GM21515 (cell line): ENCODE results near the gene LRRC27.

Experiments used
- ATAC-seq: cut with Tn5 transposase; IDR thresholded peaks from one replicate; pipeline ENCODE4 v1.9.1; 2021; ENCODE audit not compliant: unreplicated experiment

Gene LRRC27

DNA sequence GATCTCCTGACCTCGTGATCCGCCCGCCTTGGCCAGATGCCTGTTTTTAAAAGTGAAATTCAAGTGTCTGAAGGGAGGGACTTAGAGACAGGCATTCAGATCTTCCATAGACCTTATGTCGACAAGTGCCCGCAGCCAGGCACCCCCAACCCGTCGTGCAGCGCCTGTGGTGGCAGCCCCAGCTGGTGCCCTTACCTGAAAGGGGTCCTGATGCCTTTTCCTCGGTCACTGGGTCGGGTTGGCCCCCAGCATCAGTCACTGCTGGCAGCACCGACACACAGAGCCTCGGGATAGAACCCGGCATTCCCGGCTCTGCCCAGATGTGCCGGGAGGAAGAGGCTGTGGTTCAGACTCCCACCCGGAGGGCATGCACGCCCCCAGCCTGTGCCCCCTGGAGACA lies 23.3 kb downstream of the LRRC27 start:
- no peak for ATAC-seq

DNA sequence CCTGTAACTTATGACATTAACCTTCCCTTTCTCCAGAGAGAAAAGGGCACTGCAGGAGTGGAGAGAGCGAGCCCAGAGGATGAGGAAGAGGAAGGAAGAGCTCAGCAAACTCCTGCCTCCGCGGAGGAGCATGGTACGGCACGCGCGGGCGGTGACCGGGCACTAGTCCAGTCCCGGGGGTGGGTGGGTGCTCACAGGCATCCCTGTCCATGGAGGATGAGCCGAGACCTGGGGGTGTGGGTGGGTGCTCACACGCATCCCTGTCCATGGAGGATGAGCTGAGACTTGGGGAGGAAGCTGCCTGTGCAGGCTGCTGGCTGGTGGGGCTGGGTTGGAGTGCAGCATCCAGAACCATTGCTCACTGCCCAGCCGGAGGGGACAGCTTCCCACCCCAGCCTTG lies 23.8 kb downstream of the LRRC27 start:
- ATAC-seq = no peak

DNA sequence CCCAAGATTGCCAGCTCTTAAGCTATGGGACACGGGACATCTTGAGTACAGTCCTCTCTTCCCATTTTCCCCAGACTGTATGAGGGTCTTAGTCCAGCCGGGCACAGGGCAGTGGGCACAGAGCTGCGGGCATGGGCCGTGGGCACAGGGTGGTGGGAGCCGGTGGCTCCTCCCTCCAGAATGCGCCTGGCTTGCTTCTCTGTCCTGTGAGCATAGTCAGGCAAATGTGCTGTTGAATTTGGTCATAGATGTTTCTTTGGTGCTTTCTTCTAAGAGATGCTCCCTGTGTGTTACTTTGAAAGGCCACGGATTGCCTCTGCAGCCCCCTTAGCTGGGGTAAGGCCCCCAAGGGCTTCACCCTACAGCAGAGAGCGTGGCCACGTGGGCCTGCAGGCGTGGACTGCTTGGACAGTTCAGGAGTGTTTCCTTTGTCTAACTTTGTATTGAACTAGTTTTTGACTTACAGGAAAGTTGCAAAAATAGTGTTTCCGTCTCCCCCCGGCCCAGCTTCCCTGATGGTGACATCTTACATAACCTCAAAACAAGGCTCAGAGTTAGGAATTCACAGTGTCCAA lies 24.7 kb downstream of the LRRC27 start:
- ATAC-seq = no peak

DNA sequence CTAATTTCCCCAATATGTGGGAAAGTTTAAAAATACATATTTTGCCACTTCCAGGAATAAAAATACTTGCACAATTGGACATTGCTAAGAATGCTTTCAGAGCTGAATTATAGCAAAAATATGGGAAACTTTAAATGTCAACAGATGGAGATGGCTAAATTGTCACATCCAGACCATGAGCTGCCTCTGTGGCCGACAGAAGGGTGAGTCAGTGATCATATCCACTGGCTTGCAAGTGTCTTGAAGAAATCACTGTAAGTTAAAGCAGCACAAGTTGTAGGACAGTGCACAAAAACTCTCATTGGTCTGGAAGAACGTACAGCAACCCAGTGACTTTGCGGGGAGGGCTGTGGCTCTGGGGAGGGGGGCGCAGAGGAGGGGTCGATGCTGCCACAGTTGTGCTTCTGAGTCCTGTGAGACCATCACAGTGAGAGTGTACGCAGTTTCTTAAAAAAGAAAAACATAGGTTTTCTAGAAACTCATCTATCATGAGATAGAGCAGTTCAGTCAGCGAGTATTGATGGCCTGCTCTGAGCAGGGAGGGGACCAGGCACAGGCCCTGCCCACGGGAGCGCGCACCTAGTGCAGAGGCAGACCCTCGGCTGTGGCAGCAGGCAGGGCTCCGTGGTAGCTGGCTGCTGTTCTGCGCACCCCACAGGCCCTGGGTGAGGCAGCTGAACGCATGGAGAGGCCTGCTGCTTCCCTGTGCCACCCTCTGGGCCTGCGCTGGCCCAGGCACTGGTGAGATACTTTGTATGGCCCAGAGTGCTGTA lies 25.5 kb downstream of the LRRC27 start:
- no peak for ATAC-seq

DNA sequence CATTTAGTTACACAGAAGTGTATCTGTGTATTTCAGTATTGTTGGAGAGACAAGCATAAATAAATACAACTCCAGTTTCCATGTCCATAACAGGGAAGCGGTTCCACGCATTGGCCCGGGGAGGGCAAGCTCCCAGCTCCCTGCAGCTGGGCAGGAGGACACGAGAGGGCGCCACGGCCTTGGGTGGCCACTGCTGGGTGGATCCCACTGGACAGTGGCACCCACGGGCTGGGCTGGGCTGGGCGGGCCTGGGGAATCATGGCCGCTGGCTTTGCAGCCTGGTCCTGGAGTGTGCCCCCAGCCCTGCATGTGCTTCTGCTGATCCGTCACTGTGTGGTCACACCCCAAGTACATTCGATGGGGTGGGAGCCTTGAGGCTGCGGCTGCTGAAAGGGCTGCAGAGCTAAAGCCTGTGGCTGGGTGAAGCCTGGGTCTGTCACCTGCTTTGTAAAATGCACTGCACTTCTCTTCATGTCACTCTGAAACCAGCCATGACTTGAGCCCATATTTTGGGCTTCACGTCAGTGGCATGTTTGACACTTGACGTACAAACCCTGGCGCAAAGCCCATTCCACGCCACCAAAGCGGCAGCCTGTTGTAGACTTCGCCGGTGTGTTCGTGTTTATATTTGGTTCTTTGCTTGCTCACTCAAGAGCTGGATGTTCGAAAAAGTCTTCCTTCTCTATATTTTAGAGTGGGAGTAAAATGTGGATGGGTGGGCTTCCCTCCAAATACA lies 27.5 kb downstream of the LRRC27 start:
- ATAC-seq = no peak

DNA sequence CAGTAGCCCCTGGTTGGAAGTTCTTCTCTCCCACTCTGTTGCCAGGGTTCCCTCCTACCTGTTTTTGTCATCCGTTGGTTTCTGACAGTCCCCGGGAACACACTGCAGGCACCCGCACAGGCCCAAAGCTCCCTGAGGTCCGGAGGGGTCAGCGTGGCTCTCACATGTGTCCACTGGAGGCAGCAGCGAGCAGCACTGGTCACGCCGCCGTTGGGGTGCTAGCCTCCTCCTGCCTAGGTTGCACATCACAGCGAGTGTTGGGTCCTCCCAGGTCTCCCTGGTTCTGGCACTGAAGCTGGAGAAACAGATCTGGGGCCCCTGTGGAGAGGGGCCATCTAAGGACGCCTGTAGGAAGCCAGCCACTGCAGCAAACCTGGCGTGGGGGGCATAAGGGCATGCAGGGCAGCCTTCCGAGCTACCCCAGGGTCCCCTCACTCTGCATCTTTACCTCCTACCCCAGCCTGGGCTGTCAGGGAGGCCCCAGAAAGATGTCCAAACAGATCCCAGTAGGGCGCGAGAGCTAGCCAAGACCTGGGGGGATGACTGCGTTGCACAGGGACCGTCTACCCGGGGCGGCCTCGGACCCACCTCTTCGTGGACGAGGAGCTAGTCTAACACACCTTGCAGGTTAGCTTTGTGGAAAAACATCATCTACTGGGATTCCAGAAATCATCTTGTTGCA lies 28.9 kb downstream of the LRRC27 start:
- no peak for ATAC-seq

DNA sequence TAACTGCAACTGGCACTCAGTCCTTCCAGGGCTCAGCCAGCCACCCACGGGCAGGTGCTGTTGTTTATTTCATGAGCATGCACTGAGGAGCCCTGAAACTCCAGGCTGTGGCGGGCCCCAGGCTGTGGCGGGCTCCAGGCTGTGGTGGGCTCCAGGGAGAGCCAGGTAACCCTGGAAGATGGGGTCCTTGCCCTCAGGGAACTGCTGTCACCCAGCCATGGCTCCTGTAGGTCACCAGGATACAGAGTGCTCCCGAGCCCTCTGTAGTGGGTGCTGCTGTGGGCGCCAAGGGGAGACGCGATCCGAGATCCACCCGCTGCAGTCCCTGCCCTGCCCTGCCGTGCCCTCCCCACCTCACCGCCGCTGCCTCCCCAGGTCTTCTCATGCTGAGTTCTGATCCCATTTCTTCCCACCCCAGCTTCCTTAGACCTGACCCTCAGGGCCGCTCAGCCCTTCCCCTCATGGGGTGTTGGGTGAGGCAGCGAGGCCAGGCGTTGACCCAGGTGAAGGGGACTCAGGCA lies 29.6 kb downstream of the LRRC27 start:
- ATAC-seq = no peak

DNA sequence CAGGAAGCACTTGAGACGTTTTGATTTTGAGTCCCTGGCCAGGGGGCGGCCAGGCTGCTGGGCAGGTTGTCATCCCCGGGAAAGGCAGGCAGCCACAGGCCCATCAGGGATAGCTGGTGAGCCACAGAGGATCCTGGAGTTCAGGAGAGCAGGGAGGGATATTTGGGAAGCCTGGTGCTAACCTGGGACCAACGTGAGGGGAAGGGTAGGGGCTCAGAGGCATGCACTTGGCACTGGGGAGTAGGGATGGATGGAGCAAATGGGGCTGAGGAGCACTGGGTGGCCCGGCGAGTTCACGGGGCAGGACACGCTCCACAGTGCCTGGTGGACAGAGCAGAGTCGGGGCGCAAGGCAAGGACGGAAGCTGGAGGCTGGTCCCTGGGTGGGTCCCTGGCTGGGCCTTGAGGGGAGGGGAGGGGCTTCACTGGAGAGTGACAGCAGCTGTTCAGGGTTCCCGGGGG lies 30.2 kb downstream of the LRRC27 start:
- ATAC-seq = no peak

DNA sequence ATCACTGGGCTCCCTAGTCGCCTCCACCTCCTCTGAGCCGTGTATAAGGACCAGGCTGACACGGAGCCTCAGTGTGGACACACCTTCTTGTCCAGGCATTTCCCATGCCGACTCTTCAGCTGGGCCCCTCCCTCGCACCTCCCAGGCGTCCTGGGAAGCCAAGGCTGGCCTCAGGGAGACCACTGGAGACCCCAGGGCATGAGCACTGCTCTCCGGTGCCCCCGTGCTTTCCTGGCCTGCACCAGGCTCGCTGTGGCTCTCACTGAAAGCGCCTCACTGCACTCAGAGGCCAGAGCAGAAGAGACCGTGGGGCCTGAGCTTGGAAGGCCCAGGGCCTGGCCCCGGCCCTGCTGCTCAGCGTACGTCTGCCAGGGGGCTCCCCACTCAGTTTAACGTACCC lies 31.4 kb downstream of the LRRC27 start:
- no peak for ATAC-seq

DNA sequence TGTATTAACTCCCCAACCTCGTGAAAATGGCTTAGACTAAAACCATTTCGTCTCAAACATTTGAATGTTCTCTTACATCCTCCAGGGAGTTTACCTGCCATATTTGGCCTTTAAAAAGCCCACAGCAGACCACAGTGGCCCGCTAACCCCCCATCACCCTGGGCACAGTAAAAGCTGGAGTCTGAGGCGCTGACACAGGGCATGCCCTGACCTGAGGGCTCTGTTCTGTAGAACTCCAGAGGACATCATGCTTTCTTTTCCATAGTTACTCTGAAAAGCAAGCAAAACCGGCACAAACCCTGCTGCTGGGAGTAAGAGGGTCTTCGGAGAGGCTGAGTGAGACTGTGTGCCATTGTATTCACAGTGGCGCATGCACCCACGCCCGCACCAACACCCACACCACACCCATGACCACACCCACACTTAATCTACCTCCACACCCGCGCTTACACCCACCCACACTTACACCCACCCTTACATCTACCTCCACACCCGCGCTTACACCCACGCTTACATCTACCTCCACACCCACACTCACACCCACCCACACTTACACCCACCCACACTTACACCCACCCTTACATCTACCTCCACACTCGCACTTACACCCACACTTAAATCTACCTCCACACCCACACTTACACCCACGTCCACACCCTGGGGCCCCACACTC lies 32.1 kb downstream of the LRRC27 start:
- ATAC-seq = peak; percentile 70

DNA sequence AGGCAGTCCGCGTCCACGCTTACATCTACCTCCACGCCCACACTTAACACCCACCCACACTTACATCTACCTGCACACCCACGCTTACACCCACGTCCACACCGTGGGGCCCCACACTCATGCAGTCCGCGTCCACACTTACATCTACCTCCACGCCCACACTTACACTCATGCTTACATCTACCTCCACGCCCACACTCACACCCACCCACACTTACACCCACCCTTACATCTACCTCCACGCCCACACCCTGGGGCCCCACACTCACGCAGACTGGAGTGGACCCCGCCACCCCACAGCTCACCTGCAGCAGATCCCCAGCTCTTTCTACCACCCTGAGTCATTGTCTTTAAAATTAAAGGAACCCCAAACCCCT lies 32.6 kb downstream of the LRRC27 start:
- no peak for ATAC-seq

DNA sequence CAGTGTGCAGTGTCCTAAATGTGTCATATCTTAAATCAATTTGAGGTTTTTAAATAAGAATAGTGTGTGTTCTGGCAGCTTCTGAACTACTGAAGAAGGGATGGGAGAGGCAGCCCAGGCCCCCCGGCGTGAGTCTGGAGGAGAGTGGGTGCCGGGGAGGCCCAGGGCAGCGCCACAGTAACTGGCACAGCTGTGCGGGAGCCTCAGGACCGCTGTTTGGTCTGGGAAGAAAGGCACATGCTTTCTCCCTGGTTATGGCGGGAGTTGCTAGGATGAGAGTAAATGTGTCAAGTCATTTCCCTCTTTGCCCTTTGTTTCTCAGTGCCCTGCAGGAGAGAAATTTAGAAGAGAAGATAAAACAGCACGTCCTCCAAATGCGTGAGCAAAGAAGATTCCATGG lies 33.1 kb downstream of the LRRC27 start:
- no peak for ATAC-seq

DNA sequence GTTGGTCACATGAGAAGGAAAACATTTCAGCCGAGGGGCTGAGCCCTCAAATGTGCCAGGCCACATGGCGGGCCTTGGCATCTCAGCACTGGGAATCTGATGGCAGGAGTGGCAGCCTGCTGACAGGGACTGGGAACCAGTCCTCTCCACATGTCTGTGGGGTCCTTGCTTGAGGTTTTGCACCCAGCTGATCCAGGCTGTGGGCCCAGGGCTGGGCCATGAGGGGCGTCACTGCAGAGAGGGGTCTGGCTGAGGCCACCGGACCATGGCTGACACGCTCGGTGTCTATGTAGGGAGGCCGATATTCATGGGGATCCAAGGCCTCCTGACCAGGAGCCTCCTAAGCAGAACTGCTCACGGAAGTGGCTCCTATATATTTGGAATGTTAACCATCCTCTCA lies 34.0 kb downstream of the LRRC27 start:
- ATAC-seq = no peak

DNA sequence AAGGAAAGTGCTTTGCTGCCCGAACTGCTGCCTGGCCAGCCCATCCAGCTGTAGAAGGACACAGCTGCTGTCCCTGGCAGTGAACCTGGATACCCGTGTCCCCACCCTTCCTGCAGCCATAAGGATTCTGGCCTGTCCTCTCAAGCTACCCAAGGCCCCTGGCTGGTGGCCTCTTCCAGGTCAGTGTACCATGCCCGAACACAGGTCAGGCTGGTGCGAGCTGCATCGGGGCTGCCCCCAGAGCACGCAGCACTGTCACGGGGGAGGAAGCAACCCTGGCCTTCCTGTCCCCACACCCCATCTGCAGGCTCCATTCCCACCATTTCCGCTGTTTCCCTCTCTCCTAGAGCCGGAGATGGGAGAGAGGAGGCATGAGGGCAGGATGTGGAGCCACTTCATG lies 34.5 kb downstream of the LRRC27 start:
- ATAC-seq = no peak

DNA sequence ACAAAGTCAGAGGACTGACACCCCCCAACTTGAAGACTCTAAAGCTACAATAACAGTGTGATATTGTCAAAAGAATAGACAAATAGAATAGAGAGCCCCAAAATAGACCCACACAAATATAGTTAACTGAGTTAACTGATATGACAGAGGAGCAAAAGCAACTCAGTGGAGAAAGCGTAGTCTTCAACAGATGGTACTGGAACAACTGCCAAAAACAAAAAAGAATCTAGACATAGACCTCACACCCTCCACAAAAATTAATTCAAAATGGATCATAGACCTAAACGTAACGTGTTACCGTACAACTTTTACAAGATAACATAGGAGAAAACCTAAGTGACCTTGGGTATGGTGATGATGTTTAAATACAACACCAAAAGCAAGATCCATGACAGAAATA lies 36.4 kb downstream of the LRRC27 start:
- no peak for ATAC-seq

DNA sequence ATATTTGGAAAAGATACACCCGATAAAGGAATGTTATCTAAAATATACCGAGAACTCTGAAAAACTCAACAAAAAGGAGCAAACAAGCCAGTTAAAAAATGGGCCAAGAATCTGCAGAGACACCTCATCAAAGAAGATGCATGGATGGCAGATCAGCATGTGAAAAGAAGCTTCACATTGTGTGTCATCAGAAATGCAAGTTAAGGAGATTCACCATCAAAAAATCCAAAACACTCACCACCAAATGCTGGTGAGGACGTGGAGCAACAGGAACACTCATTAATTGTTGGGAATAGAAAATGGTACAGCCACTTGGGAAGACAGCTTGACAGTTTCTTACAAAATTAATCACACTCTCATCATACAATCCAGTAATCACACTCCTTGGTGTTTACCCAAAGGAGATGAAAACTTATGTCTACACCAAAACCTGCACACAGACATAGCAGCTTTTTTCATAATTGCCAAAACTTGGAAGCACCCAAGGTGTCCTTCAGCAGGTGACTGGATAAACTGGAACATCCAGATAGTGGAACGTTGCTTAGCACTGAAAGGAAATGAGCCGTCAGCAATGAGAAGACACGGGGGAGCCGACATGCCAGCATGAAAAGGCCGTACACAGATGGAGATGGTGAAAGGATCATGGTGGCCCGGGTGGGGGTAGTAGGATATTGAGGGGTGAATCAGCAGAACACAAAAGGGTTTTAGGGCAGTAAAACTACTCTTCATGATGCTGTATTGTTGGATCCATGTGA lies 37.1 kb downstream of the LRRC27 start:
- ATAC-seq = no peak

DNA sequence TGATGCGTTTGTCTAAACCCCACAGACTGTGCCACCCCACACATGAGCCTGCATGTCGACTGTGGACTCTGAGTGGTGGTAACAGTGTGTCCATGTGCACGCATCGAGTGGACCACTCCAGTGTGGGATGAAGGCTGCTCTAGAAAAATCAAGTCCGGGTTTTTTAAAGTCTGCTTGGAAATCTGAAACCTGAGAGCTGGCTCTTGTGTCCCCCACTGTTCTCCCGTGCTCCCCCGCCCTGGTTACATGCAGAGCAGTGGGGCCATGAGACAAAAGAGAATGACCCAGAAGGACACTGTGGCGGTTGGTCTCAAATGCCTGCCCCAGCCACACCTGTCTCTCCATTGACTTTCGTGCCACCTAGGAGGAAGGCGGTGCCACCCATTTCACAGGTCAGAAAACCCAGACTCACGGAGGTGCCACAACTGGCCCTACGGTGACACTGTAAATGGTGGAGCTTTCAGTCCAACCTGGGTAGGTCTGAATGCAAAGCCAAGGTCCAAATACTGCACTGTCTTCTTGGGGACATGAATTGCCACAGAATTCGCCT lies 37.7 kb downstream of the LRRC27 start:
- ATAC-seq = no peak

DNA sequence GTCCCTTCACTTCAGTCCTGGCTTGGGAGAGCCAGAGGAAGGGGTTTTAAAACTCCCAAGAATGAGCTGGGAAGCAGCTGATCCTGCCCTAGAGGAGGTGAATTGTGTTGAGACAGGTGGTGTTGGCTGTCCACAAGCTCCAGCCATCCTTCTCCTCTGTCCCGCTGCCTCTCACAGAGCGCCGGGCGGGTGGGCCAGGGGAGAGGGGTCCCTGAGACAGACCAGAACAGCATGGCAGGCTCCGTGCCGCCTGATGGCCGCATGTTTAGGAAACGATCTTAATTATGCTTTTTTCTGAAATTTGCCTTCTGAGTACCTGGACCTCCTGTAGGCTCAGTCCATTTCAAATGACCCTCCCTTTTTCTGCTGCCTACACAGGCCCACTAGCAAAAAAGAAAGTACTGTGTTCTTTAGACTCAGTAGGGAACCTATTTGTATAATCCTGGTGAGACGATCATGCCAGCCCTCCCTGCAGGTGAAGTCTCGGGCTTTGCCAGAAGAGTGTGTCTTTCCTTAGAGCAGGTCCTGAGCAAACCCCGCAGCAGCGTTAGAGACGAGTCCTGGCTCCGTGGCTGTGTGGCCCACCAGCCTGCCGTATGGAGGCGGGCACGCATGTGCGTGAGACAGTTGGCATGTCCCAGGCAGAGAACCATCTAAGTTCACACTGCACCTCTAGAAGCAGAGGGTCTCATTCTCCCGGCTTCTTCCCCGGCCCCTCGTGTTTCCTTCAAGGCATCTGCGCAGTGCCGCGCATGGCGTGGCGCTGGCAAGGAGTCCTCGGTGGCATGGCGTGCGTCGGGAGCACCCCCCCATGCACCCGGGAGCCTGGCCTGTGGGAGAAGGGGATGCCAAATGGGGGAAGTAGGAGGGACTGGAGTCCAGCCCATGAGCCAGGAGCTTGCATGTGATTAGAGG lies 38.7 kb downstream of the LRRC27 start:
- ATAC-seq = no peak

DNA sequence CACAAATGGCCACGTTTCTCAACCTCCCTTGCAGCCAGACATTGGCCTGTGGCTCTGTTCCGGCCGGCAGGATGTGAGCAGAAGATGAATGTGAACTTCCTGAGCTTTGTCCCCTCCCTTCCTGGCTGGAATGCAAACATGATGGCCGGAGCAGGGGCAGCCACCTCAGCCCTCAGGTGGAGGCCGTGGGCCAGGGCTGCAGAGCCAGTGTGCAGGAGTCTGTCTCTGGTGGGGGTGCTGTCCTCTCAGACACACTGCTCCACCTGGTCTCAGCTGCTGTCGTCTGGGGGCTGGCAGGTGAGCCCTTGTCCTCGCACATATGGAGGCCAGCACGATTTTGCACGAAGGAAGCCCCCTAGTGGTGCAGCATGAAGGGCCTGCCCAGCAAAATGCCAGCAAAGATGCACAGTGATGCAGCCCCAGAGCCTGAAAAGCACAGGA lies 39.7 kb downstream of the LRRC27 start:
- no peak for ATAC-seq
